Measurements from ENCODE around the gene GRIK4.

The GRIK4 gene

GRCh38 chr11:120875986-120876385, 364.4 kb downstream of the GRIK4 start:
- TF ChIP-seq POLR2AphosphoS5 (IDR thresholded peaks at IDR 0.05; ENCODE audit: low read depth, low read length) = no peak
- TF ChIP-seq FOXP2 (optimal IDR thresholded peaks at IDR 0.05; ENCODE audit: borderline replicate concordance, extremely low read depth, extremely low read length, insufficient read depth) = no peak
- no peak for TF ChIP-seq TAF1 (IDR thresholded peaks at IDR 0.05; ENCODE audit: borderline replicate concordance, insufficient read depth, low read length)
- no peak for TF ChIP-seq REST (IDR thresholded peaks at IDR 0.05; ENCODE audit: insufficient read depth in 1 of 2, low read depth in 2 of 2, low read length in 2 of 2)
- no peak for TF ChIP-seq SIN3A (IDR thresholded peaks at IDR 0.05; ENCODE audit: borderline replicate concordance, insufficient read depth, low read length)

GRCh38 chr11:120877746-120878365, 366.3 kb downstream of the GRIK4 start:
- TF ChIP-seq TAF1 (IDR thresholded peaks at IDR 0.05; ENCODE audit: borderline replicate concordance, insufficient read depth, low read length) = no peak
- no peak for TF ChIP-seq SIN3A (IDR thresholded peaks at IDR 0.05; ENCODE audit: borderline replicate concordance, insufficient read depth, low read length)
- no peak for TF ChIP-seq FOXP2 (optimal IDR thresholded peaks at IDR 0.05; ENCODE audit: borderline replicate concordance, extremely low read depth, extremely low read length, insufficient read depth)
- TF ChIP-seq POLR2AphosphoS5 (IDR thresholded peaks at IDR 0.05; ENCODE audit: low read depth, low read length) = no peak

- TF ChIP-seq REST (IDR thresholded peaks at IDR 0.05; ENCODE audit: insufficient read depth in 1 of 2, low read depth in 2 of 2, low read length in 2 of 2) = no peak
- TF ChIP-seq FOXP2 (optimal IDR thresholded peaks at IDR 0.05; ENCODE audit: borderline replicate concordance, extremely low read depth, extremely low read length, insufficient read depth) = no peak
- TF ChIP-seq SIN3A (IDR thresholded peaks at IDR 0.05; ENCODE audit: borderline replicate concordance, insufficient read depth, low read length) = no peak
- no peak for TF ChIP-seq POLR2AphosphoS5 (IDR thresholded peaks at IDR 0.05; ENCODE audit: low read depth, low read length)
- no peak for TF ChIP-seq TAF1 (IDR thresholded peaks at IDR 0.05; ENCODE audit: borderline replicate concordance, insufficient read depth, low read length)
These were observed 367.2 kb downstream of the GRIK4 start for GRCh38 chr11:120878781-120879180.

GRCh38 chr11:120880498-120881175, 369.1 kb downstream of the GRIK4 start:
- TF ChIP-seq FOXP2 (optimal IDR thresholded peaks at IDR 0.05; ENCODE audit: borderline replicate concordance, extremely low read depth, extremely low read length, insufficient read depth) (no peak), SIN3A (IDR thresholded peaks at IDR 0.05; ENCODE audit: borderline replicate concordance, insufficient read depth, low read length) (no peak), REST (IDR thresholded peaks at IDR 0.05; ENCODE audit: insufficient read depth in 1 of 2, low read depth in 2 of 2, low read length in 2 of 2) (no peak), POLR2AphosphoS5 (IDR thresholded peaks at IDR 0.05; ENCODE audit: low read depth, low read length) (no peak), TAF1 (IDR thresholded peaks at IDR 0.05; ENCODE audit: borderline replicate concordance, insufficient read depth, low read length) (no peak)

GRCh38 chr11:120881596-120881995, 370.0 kb downstream of the GRIK4 start:
- TF ChIP-seq REST (IDR thresholded peaks at IDR 0.05; ENCODE audit: insufficient read depth in 1 of 2, low read depth in 2 of 2, low read length in 2 of 2) (no peak), SIN3A (IDR thresholded peaks at IDR 0.05; ENCODE audit: borderline replicate concordance, insufficient read depth, low read length) (no peak), TAF1 (IDR thresholded peaks at IDR 0.05; ENCODE audit: borderline replicate concordance, insufficient read depth, low read length) (no peak), FOXP2 (optimal IDR thresholded peaks at IDR 0.05; ENCODE audit: borderline replicate concordance, extremely low read depth, extremely low read length, insufficient read depth) (no peak)

All from PFSK-1 (cell line).